ENCODE results near the gene RUNDC1. TPM values are rescaled to one million over a fixed set of nuclear protein-coding genes. Genes with fewer than 3 reads are reported as not detected.

Gene RUNDC1
- total and polyA plus RNA-seq, 2 of the 8 experiments (the other 6 are each of a cell fraction or from before 2014, with no cell fraction given) = 7.9 to 11.9 TPM

DNA sequence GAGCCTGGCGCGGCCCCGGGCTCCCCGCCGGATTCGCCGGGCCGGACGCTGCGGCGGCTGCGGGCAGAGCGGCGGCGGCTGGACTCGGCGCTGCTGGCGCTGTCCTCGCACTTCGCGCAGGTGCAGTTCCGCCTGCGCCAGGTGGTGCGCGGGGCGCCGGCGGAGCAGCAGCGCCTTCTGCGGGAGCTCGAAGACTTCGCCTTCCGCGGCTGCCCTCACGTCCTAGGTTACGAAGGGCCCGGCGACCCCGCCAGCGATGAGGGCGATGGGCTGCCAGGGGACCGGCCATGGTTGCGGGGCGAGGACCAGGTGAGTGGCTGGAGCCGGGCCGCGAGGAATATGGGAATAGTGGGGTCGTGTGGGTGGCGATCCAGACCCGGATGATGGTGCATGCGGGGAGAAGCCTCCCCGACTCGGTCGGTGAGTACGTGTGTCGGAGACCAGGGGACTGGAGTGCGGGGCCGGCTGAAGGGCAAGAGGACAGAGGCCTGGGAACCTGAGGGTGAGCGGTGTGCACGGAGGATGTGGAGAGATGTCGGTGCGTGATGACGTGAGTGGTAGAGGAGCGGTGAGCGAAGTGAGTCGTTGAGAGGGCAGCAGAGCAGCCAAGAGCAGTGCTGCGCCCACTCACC is 517 bp downstream of the RUNDC1 start (continued):
- TF ChIP-seq CHD2 (IDR thresholded peaks at IDR 0.05; ENCODE audit: low read length) = no peak
- TF ChIP-seq ASH2L (IDR thresholded peaks at IDR 0.05; ENCODE audit: low read length) = peak; percentile 63
- TF ChIP-seq CEBPB (IDR thresholded peaks at IDR 0.05; ENCODE audit: low read depth, low read length) = no peak
- peak; percentile 17; the same call in 1 of the 2 replicates for TF ChIP-seq NRF1 (IDR thresholded peaks at IDR 0.05; ENCODE audit: low read depth, low read length)
- peak in 1 of 2 experiments; percentile 12; a peak in 1 of 3 replicates for TF ChIP-seq POLR2A (IDR thresholded peaks at IDR 0.05; ENCODE audit: control extremely low read depth in 1 of 2, low read depth in 2 of 2, low read length in 2 of 2)
- TF ChIP-seq HDAC2 (IDR thresholded peaks at IDR 0.05; ENCODE audit: borderline replicate concordance in 1 of 2, low read depth in 2 of 2, low read length in 2 of 2) = no peak
- TF ChIP-seq, protein P1, sequence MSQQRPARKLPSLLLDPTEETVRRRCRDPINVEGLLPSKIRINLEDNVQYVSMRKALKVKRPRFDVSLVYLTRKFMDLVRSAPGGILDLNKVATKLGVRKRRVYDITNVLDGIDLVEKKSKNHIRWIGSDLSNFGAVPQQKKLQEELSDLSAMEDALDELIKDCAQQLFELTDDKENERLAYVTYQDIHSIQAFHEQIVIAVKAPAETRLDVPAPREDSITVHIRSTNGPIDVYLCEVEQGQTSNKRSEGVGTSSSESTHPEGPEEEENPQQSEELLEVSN (IDR thresholded peaks at IDR 0.05) = peak; percentile 80
- no peak for TF ChIP-seq KDM5A (IDR thresholded peaks at IDR 0.05; ENCODE audit: low read length)
- no peak for TF ChIP-seq TEAD4 (IDR thresholded peaks at IDR 0.05; ENCODE audit: low read depth, low read length)
- no peak for TF ChIP-seq TCF12 (IDR thresholded peaks at IDR 0.05; ENCODE audit: low read depth, low read length)
- TF ChIP-seq BACH1 (IDR thresholded peaks at IDR 0.05; ENCODE audit: low read length) = no peak
- no peak for TF ChIP-seq RXRA (IDR thresholded peaks at IDR 0.05; ENCODE audit: insufficient read depth, low read depth, low read length)
- TF ChIP-seq CHD1 (IDR thresholded peaks at IDR 0.05; ENCODE audit: low read depth, low read length) = no peak
- peak; percentile 24 for TF ChIP-seq TAF7 (optimal IDR thresholded peaks at IDR 0.05; ENCODE audit: borderline replicate concordance, low read depth, low read length)
- TF ChIP-seq, protein P2, sequence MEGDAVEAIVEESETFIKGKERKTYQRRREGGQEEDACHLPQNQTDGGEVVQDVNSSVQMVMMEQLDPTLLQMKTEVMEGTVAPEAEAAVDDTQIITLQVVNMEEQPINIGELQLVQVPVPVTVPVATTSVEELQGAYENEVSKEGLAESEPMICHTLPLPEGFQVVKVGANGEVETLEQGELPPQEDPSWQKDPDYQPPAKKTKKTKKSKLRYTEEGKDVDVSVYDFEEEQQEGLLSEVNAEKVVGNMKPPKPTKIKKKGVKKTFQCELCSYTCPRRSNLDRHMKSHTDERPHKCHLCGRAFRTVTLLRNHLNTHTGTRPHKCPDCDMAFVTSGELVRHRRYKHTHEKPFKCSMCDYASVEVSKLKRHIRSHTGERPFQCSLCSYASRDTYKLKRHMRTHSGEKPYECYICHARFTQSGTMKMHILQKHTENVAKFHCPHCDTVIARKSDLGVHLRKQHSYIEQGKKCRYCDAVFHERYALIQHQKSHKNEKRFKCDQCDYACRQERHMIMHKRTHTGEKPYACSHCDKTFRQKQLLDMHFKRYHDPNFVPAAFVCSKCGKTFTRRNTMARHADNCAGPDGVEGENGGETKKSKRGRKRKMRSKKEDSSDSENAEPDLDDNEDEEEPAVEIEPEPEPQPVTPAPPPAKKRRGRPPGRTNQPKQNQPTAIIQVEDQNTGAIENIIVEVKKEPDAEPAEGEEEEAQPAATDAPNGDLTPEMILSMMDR (IDR thresholded peaks at IDR 0.05; ENCODE audit: control extremely low read depth in 1 of 3, insufficient read depth in 1 of 3, low read depth in 1 of 3, low read length in 3 of 3) = peak; percentile 4 to 34 (median 20); a peak in 3 of 4 replicates
- peak; percentile 42; the same call in 1 of the 2 replicates for TF ChIP-seq RBBP5 (IDR thresholded peaks at IDR 0.05; ENCODE audit: borderline replicate concordance, low read depth, low read length)
- TF ChIP-seq KDM1A (IDR thresholded peaks at IDR 0.05; ENCODE audit: borderline replicate concordance, low read length) = no peak
- TF ChIP-seq SP2 (IDR thresholded peaks at IDR 0.05; ENCODE audit: low read length) = no peak
- TF ChIP-seq TAF1 (IDR thresholded peaks at IDR 0.05; ENCODE audit: low read depth, low read length) = peak; percentile 41; the same call in 1 of the 2 replicates
